Bronchial epithelial cell (primary cell): ENCODE results near the gene ZNF689. TPM values are rescaled to one million over a fixed set of nuclear protein-coding genes. Genes with fewer than 3 reads are reported as not detected.

ENCODE experiments used
- DNase-seq: peaks from one replicate; pipeline ENCODE4 v3.0.0-alpha.2; 2010; ENCODE audit warnings: low read depth
- FAIRE-seq: peaks from 2 replicates; lab custom pipeline; 2011; peaks lifted over from hg19 to GRCh38; lab: Jason Lieb, UNC
- H3K27me3 ChIP-seq: 2 replicates; pipeline ENCODE4 v1.5.1; 2011; ENCODE audit warnings: low read length; ENCODE audit not compliant: control insufficient read depth, insufficient read depth
- H3K36me3 ChIP-seq: 2 replicates; pipeline ENCODE4 v1.5.1; 2011; ENCODE audit warnings: low read length; ENCODE audit not compliant: control insufficient read depth, insufficient read depth
- H3K4me3 ChIP-seq: 2 replicates; pipeline ENCODE4 v1.5.1; 2011; ENCODE audit warnings: mild to moderate bottlenecking, low read depth, low read length, control low read depth
- CTCF ChIP-seq: IDR thresholded peaks from 2 replicates; pipeline ENCODE4 v1.5.1; 2011; ENCODE audit warnings: mild to moderate bottlenecking, moderate library complexity, low read length, control low read depth, inconsistent platforms; ENCODE audit not compliant: insufficient read depth, severe bottlenecking
- total RNA-seq: library from RNA; depleted of rRNA; stranded (reverse); fragments of >200 nt; gene quantifications from 2 replicates; pipeline ENCODE4 v1.2.1, GENCODE V29; 2014

ZNF689 gene
- total RNA-seq, 1 donor from 2014 or later: 2.6 TPM

GRCh38 chr16:30556125-30556473, 54.1 kb downstream of the ZNF689 start:
- TF ChIP-seq CTCF: no peak
- peaks cover 5% of the 10 kb centered on the region for H3K36me3 ChIP-seq
- H3K27me3 ChIP-seq: no peaks in the 10 kb centered on the region
- FAIRE-seq: no peak
- no peak for DNase-seq
- no peak overlapping the region for H3K4me3 ChIP-seq

- DNase-seq: no peak
- TF ChIP-seq CTCF: no peak
- Histone ChIP-seq H3K36me3 (peaks cover 5% of the 10 kb centered on the region), H3K27me3 (no peaks in the 10 kb centered on the region), H3K4me3 (no peak overlapping the region)
- no peak for FAIRE-seq
Observed at GRCh38 chr16:30555315-30556124, 54.7 kb downstream of the ZNF689 start.

GRCh38 chr16:30554557-30555314, 55.5 kb downstream of the ZNF689 start:
- FAIRE-seq: no peak
- Histone ChIP-seq H3K36me3 (peaks cover 5% of the 10 kb centered on the region), H3K27me3 (no peaks in the 10 kb centered on the region), H3K4me3 (no peak overlapping the region)
- DNase-seq: no peak
- TF ChIP-seq CTCF: no peak

- no peak for TF ChIP-seq CTCF
- no peak for DNase-seq
- H3K36me3 ChIP-seq: peaks cover 5% of the 10 kb centered on the region
- no peaks in the 10 kb centered on the region for H3K27me3 ChIP-seq
- no peak for FAIRE-seq
- no peak overlapping the region for H3K4me3 ChIP-seq
Observed at GRCh38 chr16:30553393-30553899, 56.7 kb downstream of the ZNF689 start.

GRCh38 chr16:30552956-30553355, 57.2 kb downstream of the ZNF689 start:
- H3K4me3 ChIP-seq: no peak overlapping the region
- DNase-seq (no peak), FAIRE-seq (no peak)
- no peak for TF ChIP-seq CTCF
- H3K27me3 ChIP-seq: no peaks in the 10 kb centered on the region
- H3K36me3 ChIP-seq: peaks cover 5% of the 10 kb centered on the region

Other genes starting within 250 kb of the ZNF689 start
- 13.7 and 15.6 TPM in 2 replicates for gene TBC1D10B, start 239.9 kb downstream of the ZNF689 start, total RNA-seq
- gene MYL11, start 235.6 kb downstream of the ZNF689 start, total RNA-seq: not detected in 2 replicates
- under 0.01 TPM in 1 of 2 replicates, not detected in the other for gene SEPTIN1, start 227.8 kb downstream of the ZNF689 start, total RNA-seq
- gene ZNF48, start 215.0 kb downstream of the ZNF689 start, total RNA-seq: 11.4 and 12.9 TPM in 2 replicates
- gene ZNF771, start 202.8 kb downstream of the ZNF689 start, total RNA-seq: 5.0 and 10.0 TPM in 2 replicates
- gene DCTPP1, start 180.4 kb downstream of the ZNF689 start, total RNA-seq: 11.5 and 30.3 TPM in 2 replicates
- 17.4 and 32.9 TPM in 2 replicates for gene SEPHS2, start 164.5 kb downstream of the ZNF689 start, total RNA-seq
- not detected in 2 replicates for gene ITGAL, start 137.6 kb downstream of the ZNF689 start, total RNA-seq
- gene ZNF768, start 83.8 kb downstream of the ZNF689 start, total RNA-seq: 19.7 and 21.9 TPM in 2 replicates
- 4.4 and 6.1 TPM in 2 replicates for gene ZNF747, start 75.5 kb downstream of the ZNF689 start, total RNA-seq
- gene ZNF764, start 52.0 kb downstream of the ZNF689 start, total RNA-seq: 2.4 and 2.6 TPM in 2 replicates
- 4.5 and 12.7 TPM in 2 replicates for gene ZNF688, start 38.7 kb downstream of the ZNF689 start, total RNA-seq
- gene ZNF785, start 24.7 kb downstream of the ZNF689 start, total RNA-seq: 4.4 and 5.3 TPM in 2 replicates
- gene PRR14, start 40.6 kb upstream of the ZNF689 start, total RNA-seq: 2.6 and 7.8 TPM in 2 replicates
- 7.9 and 13.8 TPM in 2 replicates for gene FBRS, start 48.0 kb upstream of the ZNF689 start, total RNA-seq
- 10.0 and 13.7 TPM in 2 replicates for gene SRCAP, start 88.8 kb upstream of the ZNF689 start, total RNA-seq
- gene PHKG2, start 138.0 kb upstream of the ZNF689 start, total RNA-seq: 10.6 and 14.2 TPM in 2 replicates
- gene CFAP119, start 151.7 kb upstream of the ZNF689 start, total RNA-seq: 0.26 and 1.1 TPM in 2 replicates
- gene RNF40, start 151.9 kb upstream of the ZNF689 start, total RNA-seq: 38.7 and 44.5 TPM in 2 replicates
- 4.2 and 5.0 TPM in 2 replicates for gene ZNF629, start 176.8 kb upstream of the ZNF689 start, total RNA-seq